Memory B cell (primary cell): Measurements from ENCODE around the gene ITGB8.

Experiments
- ATAC-seq: fragments of 150-1000 bp; cut with Tn5 transposase; 2 replicates; pipeline ENCODE4 v1.10.0; 2021; ENCODE audit warnings: low read depth, mild to moderate bottlenecking, moderate library complexity
- DNase-seq, 2 donors: peaks; one replicate each; pipeline ENCODE4 v3.0.0; 2022; ENCODE audit warnings: low spot score in 2 of 2
- H3K27ac Mint-ChIP-seq: one replicate; pipeline ENCODE4 v1.8.0; 2022; ENCODE audit warnings: mild to moderate bottlenecking, moderate library complexity, mixed read lengths
- H3K27me3 Mint-ChIP-seq: one replicate; pipeline ENCODE4 v1.8.0; 2022; ENCODE audit warnings: mixed read lengths
- H3K36me3 Mint-ChIP-seq: one replicate; pipeline ENCODE4 v1.8.0; 2022; ENCODE audit warnings: mild to moderate bottlenecking, mixed read lengths
- H3K4me1 Mint-ChIP-seq: one replicate; pipeline ENCODE4 v1.8.0; 2022; ENCODE audit warnings: mixed read lengths
- H3K4me3 Mint-ChIP-seq: one replicate; pipeline ENCODE4 v1.8.0; 2022; ENCODE audit warnings: mild to moderate bottlenecking, moderate library complexity, mixed read lengths
- H3K9me3 Mint-ChIP-seq: one replicate; pipeline ENCODE4 v1.8.0; 2022; ENCODE audit warnings: mixed read lengths

ITGB8 gene

GRCh38 chr7:20316706-20317105, 14.0 kb upstream of the ITGB8 start:
- Mint-ChIP-seq H3K4me1 (no peaks in the 10 kb centered on the region), H3K4me3 (no peak overlapping the region)

GRCh38 chr7:20317413-20317812, 13.3 kb upstream of the ITGB8 start:
- H3K9me3 Mint-ChIP-seq = no peaks in the 10 kb centered on the region
- no peak overlapping the region for H3K27ac Mint-ChIP-seq
- no peaks in the 10 kb centered on the region for H3K4me1 Mint-ChIP-seq
- DNase-seq = no peak
- H3K27me3 Mint-ChIP-seq = no peaks in the 10 kb centered on the region
- no peak for ATAC-seq
- H3K36me3 Mint-ChIP-seq = no peaks in the 10 kb centered on the region
- H3K4me3 Mint-ChIP-seq = no peak overlapping the region

More at GRCh38 chr7:20316706-20317105, 14.0 kb upstream of the ITGB8 start:
- Mint-ChIP-seq H3K36me3 (no peaks in the 10 kb centered on the region), H3K27me3 (no peaks in the 10 kb centered on the region), H3K9me3 (no peaks in the 10 kb centered on the region), H3K27ac (no peak overlapping the region)
- ATAC-seq (no peak), DNase-seq (no peak)

DNA sequence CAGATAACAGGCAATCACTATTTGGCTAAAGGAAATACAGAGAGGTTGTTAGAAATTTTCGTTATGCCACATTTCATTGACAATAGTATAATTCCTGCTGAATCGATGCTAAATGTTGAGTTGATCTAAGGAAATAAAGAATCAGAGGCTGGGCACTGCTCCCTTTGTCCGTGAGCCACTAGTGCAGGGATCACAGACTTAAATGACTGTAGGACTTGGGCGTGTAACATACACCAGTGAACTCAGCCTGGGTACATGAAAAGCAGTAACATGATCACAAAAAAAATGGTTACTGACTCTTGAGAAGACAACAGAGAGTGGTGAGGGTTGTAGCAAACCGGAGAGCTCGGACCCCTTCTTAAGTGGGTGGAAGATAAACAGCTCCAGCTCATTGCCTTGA, 11.8 kb upstream of the ITGB8 start:
- ATAC-seq (no peak), DNase-seq (no peak)
- Mint-ChIP-seq H3K27ac (no peak overlapping the region), H3K9me3 (no peaks in the 10 kb centered on the region), H3K4me3 (no peak overlapping the region), H3K27me3 (no peaks in the 10 kb centered on the region), H3K4me1 (no peaks in the 10 kb centered on the region), H3K36me3 (no peaks in the 10 kb centered on the region)

- DNase-seq (no peak), ATAC-seq (no peak)
- Mint-ChIP-seq H3K9me3 (no peaks in the 10 kb centered on the region), H3K4me1 (no peaks in the 10 kb centered on the region), H3K27me3 (no peaks in the 10 kb centered on the region), H3K36me3 (no peaks in the 10 kb centered on the region), H3K27ac (no peak overlapping the region), H3K4me3 (no peak overlapping the region)
Measured at GRCh38 chr7:20320322-20320721, 10.4 kb upstream of the ITGB8 start.

GRCh38 chr7:20320786-20321185, 9.9 kb upstream of the ITGB8 start:
- no peaks in the 10 kb centered on the region for H3K27me3 Mint-ChIP-seq
- H3K4me1 Mint-ChIP-seq = no peaks in the 10 kb centered on the region
- ATAC-seq (no peak), DNase-seq (no peak)
- no peak overlapping the region for H3K4me3 Mint-ChIP-seq
- H3K27ac Mint-ChIP-seq = no peak overlapping the region
- no peaks in the 10 kb centered on the region for H3K9me3 Mint-ChIP-seq
- H3K36me3 Mint-ChIP-seq = no peaks in the 10 kb centered on the region

GRCh38 chr7:20323595-20323994, 7.1 kb upstream of the ITGB8 start:
- no peak for DNase-seq
- no peaks in the 10 kb centered on the region for H3K36me3 Mint-ChIP-seq
- H3K27me3 Mint-ChIP-seq = no peaks in the 10 kb centered on the region
- H3K27ac Mint-ChIP-seq = no peak overlapping the region
- H3K4me3 Mint-ChIP-seq = no peak overlapping the region
- no peak for ATAC-seq
- H3K9me3 Mint-ChIP-seq = no peaks in the 10 kb centered on the region
- no peaks in the 10 kb centered on the region for H3K4me1 Mint-ChIP-seq

- no peaks in the 10 kb centered on the region for H3K36me3 Mint-ChIP-seq
- no peaks in the 10 kb centered on the region for H3K9me3 Mint-ChIP-seq
Measured at GRCh38 chr7:20326342-20326741, 4.4 kb upstream of the ITGB8 start.

DNA sequence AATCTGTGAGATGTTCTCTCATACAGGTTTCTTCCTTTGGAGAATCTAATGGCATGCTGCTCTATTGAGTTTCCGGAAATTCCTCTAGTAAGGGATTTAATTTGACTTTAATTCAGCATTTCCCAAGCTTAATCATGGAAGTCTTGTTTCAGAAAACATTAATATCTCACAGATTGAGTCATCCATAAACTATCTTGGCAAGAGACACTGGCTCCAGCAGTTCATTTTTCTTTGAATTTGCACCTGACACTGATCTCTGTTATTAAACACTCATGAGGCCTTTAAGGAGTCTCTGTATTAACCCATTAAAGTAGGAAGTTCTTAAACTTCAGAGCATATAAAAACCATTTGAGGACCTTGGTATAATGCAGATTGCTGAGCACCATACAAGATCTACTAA, 3.6 kb upstream of the ITGB8 start:
- ATAC-seq (no peak), DNase-seq (no peak)
- Mint-ChIP-seq H3K4me1 (peaks cover 13% of the 10 kb centered on the region), H3K9me3 (no peaks in the 10 kb centered on the region), H3K36me3 (no peaks in the 10 kb centered on the region), H3K4me3 (no peak overlapping the region), H3K27ac (no peak overlapping the region), H3K27me3 (no peaks in the 10 kb centered on the region)

More at GRCh38 chr7:20326342-20326741, 4.4 kb upstream of the ITGB8 start:
- Mint-ChIP-seq H3K4me3 (no peak overlapping the region), H3K4me1 (peaks cover 9% of the 10 kb centered on the region), H3K27ac (no peak overlapping the region), H3K27me3 (no peaks in the 10 kb centered on the region)
- DNase-seq (no peak), ATAC-seq (no peak)

DNA sequence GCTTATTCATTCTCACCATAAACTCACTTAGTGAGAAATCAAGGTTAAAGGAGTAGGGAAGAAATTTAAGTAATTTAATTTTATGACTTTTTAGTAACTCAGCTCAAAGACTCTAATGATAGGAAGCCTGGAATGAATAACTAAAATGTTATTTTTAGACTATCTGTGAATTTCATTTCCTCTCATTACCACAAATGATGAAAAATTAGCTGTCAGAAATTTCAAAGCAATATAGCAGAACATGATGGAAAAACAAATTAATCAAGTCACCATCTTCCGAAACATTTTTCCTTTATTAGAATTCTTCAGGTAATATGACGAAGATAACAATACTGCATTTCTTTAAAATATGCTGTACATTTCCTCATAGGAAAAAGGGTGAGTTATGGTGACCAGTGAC, 2.7 kb upstream of the ITGB8 start:
- no peak overlapping the region for H3K27ac Mint-ChIP-seq
- no peak overlapping the region for H3K4me3 Mint-ChIP-seq
- no peaks in the 10 kb centered on the region for H3K9me3 Mint-ChIP-seq
- H3K4me1 Mint-ChIP-seq = peaks cover 13% of the 10 kb centered on the region
- H3K27me3 Mint-ChIP-seq = no peaks in the 10 kb centered on the region
- no peak for ATAC-seq
- no peak for DNase-seq
- no peaks in the 10 kb centered on the region for H3K36me3 Mint-ChIP-seq

DNA sequence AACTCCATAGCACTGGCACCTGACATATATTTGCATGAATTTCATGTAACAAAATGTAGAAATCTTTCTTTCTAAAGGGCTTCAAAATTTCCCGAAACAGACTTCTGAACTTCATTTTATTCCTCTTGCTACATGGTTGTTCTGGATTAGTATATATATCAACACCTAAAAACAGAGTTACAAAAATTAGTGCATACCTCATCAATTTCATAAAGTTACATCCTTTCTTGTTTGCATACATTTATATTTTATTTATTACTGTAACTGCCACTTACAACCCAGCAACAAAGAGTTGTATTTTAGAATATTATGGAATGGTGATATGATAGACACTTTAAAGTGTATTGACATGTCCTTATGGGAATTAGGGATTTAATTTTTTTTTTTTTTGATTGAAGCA, 2.0 kb upstream of the ITGB8 start:
- Mint-ChIP-seq H3K27ac (no peak overlapping the region), H3K9me3 (no peaks in the 10 kb centered on the region), H3K27me3 (no peaks in the 10 kb centered on the region), H3K36me3 (no peaks in the 10 kb centered on the region), H3K4me3 (no peak overlapping the region), H3K4me1 (peaks cover 13% of the 10 kb centered on the region)
- DNase-seq = no peak
- ATAC-seq = no peak

- no peaks in the 10 kb centered on the region for H3K9me3 Mint-ChIP-seq
- H3K4me3 Mint-ChIP-seq = peak overlapping the region; percentile 88
- no peaks in the 10 kb centered on the region for H3K36me3 Mint-ChIP-seq
- peak; percentile 34 for ATAC-seq
- peak overlapping the region; percentile 45 for H3K27ac Mint-ChIP-seq
- no peaks in the 10 kb centered on the region for H3K27me3 Mint-ChIP-seq
- DNase-seq = peak; percentile 6 to 18
- peaks cover 13% of the 10 kb centered on the region for H3K4me1 Mint-ChIP-seq
Measured at GRCh38 chr7:20329389-20330238, 1.1 kb upstream of the ITGB8 start.

DNA sequence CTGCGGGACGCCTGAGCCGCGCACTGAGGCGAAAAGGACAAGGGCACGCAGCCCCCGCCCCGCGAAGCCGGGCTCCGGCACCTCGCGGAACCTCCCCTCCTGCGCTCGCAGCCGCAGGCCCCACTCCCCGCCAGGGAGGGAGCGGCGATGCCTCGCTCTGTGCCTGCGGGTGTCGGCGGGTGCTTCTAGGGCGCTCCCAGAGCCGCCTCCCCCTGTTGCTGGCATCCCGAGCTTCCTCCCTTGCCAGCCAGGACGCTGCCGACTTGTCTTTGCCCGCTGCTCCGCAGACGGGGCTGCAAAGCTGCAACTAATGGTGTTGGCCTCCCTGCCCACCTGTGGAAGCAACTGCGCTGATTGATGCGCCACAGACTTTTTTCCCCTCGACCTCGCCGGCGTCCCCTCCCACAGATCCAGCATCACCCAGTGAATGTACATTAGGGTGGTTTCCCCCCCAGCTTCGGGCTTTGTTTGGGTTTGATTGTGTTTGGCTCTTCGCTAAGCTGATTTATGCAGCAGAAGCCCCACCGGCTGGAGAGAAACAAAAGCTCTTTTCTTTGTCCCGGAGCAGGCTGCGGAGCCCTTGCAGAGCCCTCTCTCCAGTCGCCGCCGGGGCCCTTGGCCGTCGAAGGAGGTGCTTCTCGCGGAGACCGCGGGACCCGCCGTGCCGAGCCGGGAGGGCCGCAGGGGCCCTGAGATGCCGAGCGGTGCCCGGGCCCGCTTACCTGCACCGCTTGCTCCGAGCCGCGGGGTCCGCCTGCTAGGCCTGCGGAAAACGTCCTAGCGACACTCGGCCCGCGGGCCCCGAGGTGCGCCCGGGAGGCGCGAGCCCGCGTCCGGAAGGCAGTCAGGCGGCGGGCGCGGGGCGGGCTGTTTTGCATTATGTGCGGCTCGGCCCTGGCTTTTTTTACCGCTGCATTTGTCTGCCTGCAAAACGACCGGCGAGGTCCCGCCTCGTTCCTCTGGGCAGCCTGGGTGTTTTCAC, 519 bp downstream of the ITGB8 start:
- Mint-ChIP-seq H3K4me1 (peaks cover 13% of the 10 kb centered on the region), H3K27ac (peak overlapping the region; percentile 60), H3K27me3 (peaks cover 3% of the 10 kb centered on the region), H3K4me3 (peak overlapping the region; percentile 88), H3K9me3 (no peaks in the 10 kb centered on the region), H3K36me3 (no peaks in the 10 kb centered on the region)
- DNase-seq = peak; percentile 34 to 56
- peak; percentile 46 for ATAC-seq

GRCh38 chr7:20331910-20332813, 1.5 kb downstream of the ITGB8 start:
- Mint-ChIP-seq H3K4me3 (peak overlapping the region; percentile 88), H3K4me1 (peaks cover 13% of the 10 kb centered on the region), H3K27ac (no peak overlapping the region), H3K9me3 (no peaks in the 10 kb centered on the region), H3K36me3 (no peaks in the 10 kb centered on the region), H3K27me3 (peaks cover 3% of the 10 kb centered on the region)
- DNase-seq = no peak
- no peak for ATAC-seq
